NCI-H128 (cell line): ENCODE results near the gene MYLK.
A peak's percentile ranks its signal among the peaks of the same experiment; 100 is the strongest.

Experiments used
- DNase-seq: peaks from one replicate; lab custom pipeline; 2025; ENCODE audit not compliant: unreplicated experiment; lab: John Stamatoyannopoulos, UW

Gene MYLK

DNA sequence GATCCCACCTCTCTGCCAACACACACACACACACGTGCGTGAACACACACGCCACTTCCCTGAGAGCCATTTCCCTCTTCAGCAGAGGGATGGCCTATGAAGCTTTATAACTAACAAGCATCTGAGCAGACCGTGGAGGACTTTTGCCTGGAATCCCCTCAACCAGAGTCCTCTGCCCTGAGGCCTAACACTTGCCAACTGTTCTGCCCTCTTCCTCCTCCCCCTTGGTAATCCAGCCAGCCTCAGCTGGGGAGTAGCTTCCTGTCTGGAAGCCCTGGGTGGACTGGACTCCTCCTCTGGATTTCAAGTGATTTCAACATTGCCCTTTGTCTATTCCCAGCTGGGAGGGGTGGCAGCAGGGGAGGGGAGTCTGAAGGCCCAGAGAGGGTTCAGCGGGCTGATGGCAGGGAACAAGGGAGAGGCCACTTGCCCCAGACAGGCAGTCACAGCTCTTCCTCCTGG is 230.9 kb downstream of the MYLK start:
- no peak for DNase-seq

DNA sequence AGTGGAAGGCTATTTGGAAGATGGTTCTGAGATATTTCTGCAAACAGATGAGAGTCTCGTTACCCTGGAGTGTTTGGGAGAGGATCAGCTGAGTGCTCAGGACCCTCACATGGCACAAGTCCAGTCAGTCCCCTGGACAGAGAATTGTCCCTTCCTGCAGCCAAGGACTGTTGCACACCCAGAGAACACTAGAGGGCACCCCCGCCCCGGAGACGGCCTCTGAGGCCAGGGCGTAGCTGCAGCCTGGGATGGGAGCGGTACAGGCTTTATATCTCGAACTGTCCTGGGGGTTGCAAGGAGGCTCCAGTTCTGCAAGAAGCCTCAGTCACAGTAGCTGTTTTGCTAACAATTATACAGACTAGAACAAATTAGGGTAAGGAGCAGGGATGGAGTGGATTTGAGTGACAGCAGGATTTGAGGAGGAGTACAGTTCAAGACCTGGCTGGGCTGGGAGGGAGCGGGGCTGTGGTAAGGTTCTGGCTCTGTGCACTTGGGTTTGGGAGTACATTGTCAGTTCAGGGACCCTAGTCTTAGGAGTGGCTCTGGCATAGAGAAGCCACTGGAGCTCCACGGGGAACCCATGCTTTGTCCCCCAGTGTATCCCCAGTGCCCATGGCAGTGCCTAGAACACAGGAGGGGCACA is 231.7 kb downstream of the MYLK start:
- DNase-seq = peak; percentile 40

DNA sequence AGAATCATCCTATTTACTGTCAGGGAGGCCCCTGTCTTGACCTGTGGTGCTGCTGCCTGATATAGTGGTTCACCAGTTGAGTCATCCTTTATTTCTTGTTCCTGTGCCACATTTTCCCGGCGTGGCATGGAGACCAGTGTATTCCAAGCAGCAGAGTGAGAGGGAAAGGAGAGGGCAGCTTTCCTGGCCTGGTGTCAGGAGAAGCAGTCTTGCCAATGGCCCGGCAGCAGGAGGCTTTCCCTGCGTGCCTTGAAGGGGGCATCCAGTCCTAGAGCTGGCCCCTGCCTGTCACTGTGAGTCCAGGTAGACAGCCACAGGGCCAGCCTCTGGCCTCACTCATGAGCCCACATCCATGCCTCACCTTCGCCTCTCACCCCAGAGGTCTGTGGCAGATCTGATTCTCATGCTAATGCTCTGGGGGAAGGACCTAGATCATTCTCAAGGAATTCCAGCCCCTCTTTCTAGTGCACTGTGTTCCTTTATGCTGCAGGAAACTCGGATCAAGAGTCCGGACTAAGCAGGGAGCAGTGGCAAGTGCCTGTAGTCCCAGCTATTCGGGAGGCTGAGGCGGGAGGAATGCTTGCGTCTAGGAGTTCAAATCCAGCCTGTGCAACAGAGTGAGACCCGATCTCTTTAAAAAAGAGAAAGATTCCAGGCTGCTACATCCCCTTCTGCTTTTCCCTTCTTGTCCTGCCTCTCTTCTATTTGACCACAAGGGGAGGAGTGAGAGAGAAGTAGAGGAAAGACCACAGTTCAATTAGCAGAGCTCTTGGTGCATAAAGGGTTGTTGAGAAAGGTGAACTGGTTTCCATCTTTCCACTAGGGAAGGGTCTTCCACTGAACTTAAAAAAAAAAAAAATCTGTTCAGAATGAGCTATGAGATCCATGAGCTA is 232.4 kb downstream of the MYLK start:
- DNase-seq = no peak

DNA sequence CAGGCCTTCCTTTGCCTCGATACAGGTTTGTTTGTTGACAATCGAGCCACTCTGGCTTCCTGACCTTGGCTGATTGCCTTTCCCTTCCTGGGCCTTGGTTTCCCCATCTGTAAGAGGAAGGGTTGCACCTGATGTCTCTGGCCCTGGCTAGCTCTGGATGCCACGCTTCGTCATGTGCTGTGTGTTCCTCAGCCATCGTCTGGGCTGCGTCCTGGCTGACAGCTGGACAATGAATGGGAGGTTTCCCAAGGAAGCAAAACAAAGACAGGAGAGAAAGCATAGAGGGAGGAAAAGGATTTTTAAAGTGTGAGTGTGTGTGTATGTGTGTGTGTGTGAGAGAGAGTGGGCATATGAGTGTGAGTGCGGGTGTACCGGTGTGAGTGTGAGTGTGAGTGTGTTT is 234.0 kb downstream of the MYLK start:
- DNase-seq = no peak

DNA sequence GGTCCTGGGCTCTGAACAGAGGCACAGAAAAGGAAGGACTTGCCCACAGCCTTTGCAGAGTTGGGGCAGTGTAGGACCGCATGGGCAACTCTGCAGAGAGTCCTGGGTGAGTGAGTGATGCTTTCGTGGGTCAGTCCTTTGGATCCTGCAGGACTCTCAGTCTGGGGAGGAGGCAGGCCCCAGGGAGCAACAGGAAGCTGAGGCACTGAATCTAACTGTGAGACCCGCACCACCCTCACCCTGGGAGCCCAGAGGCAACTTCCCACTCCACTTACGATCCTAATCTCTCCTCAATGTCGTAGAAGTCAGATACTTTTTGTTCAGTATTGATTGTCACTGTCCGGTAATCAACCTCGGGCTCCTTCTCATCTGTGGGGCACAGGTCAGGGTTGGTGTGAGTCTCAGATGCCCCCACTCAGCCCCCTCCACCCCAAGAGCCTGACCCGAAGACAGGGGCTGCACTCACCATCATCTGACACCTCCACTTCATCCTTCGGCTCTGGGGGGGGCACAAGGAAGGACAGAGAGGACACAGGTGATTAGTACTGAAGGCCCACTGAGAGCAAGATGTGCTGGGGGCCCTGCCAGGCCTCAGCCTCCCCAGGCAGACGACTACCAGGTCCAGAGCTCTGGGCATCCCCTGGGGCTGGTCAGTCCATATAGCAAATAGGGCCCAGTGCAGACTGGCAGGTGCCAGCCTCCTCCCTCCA is 235.3 kb downstream of the MYLK start:
- no peak for DNase-seq

DNA sequence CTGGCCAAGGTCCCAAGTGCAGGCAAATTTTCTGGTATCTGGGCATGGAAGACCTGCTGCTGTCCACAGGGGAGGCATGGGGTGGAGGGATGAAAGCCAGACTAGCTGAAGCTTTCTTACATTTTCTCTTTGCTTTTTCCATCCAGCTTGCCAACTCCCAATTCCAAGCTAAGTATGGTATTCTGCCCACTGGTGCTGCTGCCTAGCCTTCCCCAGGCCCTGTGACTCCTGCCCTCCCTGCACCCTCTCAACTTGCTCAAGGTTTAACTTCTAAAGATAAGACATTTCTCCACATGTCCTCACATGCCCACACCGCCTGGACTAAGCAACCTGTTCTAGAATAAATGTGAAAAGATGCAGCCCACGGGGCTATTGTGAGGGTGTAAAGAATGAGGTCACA is 239.8 kb downstream of the MYLK start:
- DNase-seq = no peak

DNA sequence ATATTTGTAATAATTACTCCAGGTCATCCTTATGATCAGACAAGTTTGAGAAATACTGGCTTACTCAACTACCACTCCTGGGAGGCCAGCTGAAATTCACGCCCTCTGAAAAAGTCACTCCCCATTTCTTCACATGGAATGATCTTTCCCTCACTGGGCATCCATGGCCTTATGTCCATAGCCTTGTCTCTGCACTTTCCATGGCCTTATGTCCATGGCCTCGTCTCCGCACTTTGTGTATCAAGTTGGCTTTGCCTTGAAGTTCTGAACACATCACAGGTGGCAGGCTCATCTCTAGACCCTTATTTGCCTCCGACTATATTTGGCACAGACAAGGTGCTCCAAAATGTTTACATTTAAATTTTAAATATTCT is 241.2 kb downstream of the MYLK start:
- DNase-seq = no peak

DNA sequence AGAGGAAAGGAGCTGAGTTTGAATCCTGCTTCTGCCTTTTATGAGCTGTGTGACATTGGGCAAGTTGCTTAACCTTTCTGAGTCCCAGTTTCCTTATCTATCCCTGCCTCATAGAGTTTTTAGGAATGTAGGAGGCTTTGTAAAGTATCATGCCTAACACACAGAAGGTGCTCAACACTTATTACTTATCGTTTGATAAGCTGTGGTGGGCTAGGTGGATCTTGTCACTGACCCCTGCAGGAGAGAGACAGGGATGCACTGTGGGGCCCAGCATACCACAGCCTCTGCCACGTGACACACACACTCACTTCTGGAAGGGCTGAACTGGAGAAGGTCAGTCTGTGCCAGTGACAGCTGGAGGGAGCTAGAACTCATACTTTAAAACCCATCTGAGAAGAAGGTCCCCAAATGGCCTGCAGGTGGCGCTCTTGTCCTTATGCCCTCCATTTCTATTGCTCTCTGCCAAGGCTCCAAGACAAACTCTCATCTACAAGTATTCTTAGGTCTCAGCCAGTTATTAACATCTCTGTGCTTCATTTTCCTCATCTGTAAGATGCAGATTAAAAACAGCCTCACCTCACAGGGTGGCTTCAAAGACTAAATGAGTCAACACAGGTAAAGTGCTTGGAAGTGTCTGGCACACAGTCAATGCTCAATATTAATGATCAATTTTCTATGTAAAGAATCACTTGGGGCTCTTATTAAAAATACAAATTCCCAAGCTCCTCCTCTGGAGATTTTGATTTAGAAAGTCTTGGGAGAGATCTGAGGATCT is 241.8 kb downstream of the MYLK start:
- no peak for DNase-seq

DNA sequence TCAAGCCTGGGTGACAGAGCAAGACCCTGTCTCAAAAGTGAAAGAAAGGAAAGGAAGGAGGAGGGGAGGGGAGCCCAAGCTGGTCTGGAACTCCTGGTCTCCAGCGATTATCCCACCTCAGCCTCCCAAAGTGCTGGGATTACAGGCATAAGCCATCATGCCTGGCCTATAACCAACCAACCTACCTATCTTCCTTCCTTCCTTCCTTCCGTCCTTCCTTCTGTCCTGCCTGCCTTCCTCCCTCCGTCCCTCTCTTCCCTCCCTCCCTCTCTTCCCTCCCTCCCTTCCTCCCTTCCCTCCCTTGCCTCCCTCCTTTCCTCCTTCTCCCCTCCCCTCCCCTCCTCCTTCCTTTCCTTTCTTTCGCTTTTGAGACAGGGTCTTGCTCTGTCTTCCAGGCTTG is 242.6 kb downstream of the MYLK start:
- DNase-seq = no peak

DNA sequence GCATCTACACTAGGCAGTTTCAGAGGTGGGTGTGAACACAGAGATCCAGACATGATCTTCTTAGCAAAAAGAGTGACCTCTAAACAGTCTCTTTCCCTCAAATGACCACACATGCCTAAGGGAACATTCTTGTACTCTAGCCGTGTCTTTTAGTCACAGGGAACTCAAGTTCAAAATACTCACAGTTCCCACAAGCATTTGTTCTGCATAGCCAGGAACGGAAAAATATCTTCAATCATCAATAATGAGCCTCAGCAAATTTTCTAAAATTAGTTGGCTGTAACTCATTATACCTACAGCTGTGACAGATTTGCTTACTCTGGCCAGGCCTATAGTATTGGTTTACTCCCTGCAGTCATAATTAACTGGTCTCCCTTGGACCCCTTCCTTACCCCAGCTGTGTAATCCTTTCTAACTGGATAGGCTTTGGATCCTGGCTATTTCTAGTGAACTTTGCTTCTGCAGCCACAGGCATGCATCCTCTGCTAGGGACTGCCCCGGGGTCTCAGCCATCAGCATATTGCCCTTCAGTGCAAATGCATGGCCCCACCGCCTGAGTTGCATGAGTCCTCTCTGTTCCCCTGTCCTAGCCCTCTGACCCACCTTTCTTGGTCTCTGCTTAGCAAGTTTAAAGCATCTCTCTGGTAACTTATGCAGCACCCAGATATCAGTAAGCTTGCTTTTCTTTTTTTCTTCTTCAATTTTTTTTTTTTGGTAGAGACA is 243.2 kb downstream of the MYLK start:
- DNase-seq = no peak

DNA sequence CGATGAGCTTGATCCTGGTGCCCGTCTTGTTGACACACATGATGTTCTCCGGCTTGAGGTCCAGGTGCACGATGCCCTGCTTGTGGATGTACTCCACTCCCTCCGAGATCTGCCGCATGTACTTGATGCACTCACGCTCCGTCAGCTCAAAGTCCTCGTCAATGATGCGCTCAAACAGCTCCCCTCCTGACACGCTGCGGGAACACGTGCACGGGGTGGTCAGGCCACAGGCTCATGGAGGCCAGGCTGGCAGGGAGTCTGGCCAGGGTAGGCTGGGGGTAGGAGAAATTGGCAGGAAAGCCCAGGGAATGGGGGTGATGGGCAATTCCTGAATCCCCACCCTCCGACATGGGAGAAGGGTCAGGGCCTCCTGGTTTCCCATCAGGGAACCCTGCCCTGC is 243.8 kb downstream of the MYLK start:
- DNase-seq = no peak

DNA sequence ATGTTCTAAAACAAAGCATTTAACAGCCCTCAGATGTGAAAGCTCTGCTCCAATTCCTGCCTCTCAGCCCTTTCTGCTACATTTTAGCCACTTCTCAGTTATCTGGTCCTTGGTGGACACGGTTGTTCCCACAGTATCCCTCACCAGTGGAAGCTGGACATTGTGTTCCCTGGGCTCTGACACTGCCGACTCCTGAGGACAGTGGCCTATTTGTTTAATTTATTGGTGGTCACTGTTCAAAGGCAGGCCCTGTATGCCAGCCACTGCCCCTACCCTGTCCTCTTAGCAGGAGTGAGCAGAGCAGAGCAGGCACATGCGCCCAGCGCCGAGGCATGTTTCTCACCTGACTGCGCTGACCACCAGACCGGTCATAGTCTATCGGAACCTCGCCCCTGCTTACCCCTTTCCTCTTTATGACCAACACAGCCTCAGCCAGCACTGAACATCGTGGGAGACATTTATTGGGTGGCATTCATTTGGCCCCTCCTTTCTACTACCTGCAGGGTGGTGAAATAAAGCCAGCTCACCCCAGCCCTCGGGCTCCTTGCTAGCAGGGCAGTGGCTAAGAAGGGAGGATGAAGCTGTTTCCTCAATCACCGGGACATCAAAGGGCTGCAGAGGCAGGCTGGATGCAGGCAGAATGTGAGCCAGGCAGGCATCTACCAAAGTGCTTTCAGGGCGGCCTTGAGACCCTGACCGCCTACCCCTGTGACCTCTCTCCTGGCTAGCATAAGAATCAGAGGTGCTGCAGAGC is 245.0 kb downstream of the MYLK start:
- no peak for DNase-seq

DNA sequence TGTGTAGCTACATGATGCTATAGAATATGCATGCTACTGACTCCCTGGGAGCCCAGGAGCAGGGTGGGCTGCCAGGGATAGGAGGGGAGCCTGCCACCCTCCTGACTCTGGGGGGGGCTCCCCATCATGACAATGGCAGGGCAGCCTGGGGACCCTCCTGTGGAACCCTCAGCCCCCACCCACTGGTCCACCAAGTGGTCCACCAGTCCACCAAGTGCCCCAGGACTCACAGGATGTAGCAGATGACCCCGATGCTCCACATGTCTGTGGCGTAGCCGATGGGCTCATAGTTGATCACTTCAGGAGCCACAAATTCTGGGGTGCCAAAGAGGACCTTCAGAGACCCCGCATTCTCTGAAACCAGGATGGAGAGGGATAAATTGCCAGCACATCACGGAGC is 246.3 kb downstream of the MYLK start:
- no peak for DNase-seq

DNA sequence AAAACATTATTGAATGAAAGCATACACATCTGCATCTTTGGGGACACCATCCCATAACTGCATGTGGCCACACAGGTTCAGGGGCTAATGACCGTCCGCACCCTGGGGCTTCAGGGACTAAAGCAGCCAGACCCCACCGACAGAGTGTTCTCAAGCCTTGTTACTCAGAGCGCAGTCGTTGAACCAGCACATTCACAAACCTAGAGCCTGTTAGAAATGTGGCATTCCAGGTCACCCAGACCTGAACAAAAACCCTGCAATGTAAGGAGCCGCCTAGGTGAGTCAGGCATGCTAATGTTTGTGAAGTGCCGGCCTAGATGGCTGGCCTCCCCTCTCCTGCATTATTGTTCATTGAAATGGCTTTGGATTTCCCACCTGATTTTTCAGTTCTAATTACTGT is 247.0 kb downstream of the MYLK start:
- no peak for DNase-seq

DNA sequence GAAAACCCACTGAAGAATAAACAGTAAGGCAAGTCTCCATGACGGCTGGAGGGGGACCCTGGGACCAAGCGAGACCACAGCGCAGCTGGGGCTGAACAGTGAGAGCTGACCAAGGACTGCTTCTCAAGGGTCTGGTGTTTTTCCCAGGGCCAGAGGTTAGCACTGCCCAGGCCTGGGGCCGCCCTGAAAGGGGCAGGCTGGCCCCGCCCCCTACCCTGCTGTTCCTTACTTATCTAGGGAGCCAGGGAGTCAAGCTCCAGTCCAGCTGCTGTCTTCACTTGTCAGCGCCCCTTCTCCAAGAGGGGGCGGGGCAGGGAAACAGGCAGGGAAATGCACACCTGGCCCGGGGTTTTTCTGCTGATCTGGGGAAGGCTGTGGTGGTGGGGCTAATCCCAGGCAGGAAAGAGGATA is 247.7 kb downstream of the MYLK start:
- no peak for DNase-seq

DNA sequence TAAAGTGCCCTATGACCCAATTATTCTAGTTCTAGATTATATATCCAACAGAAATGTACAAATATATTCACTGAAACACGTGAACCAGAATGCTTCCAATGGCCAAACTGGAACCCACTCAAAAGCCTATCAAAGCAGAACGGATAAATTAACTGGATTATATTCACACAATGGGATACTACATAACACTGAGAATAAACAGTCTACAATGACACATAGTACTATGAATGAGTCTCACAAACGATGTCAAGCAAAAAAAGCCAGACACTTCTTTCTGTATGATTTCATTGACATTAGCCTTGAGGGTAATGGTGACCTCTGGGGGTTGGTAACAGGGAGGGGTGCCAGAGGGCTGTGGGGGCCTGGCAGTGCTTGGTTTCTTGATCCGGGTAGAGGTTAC is 248.4 kb downstream of the MYLK start:
- DNase-seq = no peak

DNA sequence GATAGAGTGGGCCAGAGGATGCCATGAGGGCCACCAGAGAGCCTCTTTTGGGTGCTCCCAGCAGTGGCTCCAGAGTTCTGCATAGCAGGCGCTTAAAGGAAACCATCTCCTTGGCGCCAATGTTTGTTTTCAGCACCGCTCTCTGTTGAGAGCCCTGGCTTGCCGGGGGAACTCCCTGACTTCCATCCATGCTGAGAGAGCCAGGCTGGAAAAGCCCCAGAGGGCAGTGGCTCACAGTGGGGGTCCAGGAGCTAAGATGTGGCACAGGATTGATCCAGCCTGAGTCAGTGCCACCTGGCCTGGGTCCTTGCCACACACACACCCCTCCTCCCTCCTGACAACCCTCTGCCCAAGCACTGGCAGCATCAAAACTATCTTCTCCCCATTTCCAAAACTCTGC is 248.9 kb downstream of the MYLK start:
- no peak for DNase-seq

DNA sequence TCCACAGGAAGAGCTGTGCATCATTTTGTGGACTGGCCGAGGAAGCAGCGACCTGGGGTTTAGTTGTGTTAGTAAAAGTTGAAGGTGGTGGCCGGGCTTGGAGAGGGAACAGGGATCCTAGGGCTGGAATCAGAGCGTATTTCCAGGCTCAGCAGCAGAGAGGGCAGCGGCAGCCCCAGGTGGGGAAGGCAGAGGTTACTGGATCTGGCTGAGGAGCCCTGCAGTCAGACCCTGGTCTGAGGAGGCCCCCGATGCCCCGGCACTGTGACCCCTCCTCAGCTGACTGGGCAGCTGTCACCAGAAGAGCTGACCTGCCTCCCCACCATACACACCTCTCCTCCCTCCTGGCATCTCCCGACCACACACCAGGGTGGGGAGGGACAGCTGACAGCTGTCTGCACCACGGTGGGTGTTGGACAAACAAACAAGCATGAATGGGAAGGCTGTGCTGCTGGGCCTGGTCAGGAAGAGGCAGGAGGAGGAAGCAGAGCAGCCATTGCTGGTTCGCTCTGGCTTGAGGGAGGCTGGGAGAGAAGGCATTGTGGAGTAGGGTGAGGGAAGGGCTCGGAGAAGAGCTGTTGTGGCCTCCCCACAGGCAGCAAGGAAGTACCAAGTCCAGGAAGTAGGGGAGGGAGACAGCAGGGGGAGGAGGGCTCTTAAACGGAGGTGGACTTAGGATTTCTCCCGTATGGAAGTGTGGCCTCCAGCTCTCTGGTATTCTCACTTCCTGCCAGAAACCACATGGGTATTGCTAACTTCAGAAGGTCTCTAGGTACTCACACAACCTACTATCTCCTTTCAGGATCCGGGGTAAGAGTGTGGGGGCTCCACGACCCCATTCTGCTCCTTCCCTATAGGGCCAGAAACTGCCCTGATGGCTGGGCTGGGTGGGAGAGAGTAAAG is 249.7 kb downstream of the MYLK start:
- DNase-seq = no peak

DNA sequence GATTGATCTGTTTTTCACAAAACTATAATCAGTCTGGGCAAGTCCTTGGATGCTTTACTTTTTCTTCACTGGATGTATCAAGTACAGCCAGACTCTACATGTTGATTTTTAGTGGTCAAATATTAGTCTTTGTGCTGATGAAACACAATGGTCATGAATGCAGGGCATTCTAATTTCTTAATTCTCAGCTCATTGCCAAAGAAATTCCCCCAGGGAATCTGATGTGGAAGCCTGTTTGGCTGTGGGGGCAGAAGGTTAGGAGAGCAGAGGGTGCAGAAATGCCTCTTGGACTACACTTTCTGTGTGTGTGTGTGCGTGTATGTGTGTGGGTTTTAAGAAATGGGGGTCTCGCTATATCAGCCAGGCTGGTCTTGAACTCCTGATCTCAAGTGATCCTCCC is 250.6 kb downstream of the MYLK start:
- no peak for DNase-seq
